K562 (cell line): ENCODE results near the gene KDM2A. TPM values are rescaled to one million over a fixed set of nuclear protein-coding genes. Genes with fewer than 3 reads are reported as not detected.
A peak's percentile ranks its signal among the peaks of the same experiment; 100 is the strongest.

Experiments used
- ATAC-seq: fragments of 200-7000 bp; cut with Tn5 transposase; 3 replicates; pipeline ENCODE4 v1.9.1; 2020; ENCODE audit warnings: moderate library complexity
- BruUV-seq: library from RNA; stranded (reverse); fragments of 400-500 nt; replicated peaks from 2 replicates; lab custom pipeline; 2021; lab: Mats Ljungman, UMichigan
- CTCF ChIA-PET: fragments of 300-600 bp; formaldehyde crosslinking; extraction: SDS; loops from one replicate; lab custom pipeline; 2021; ENCODE audit warnings: low intra/inter-chr PET ratio; lab: Yijun Ruan, JAX
- POLR2A ChIA-PET: fragments of 300-600, 350-650 bp; sonication (Branson Sonifier 250); formaldehyde crosslinking; extraction: SDS; loops from one replicate; lab custom pipeline; 2021; ENCODE audit warnings: antibody characterized with exemption, inconsistent platforms; lab: Yijun Ruan, JAX
- DNase-seq, 4 experiments: peaks; one replicate each; pipeline versions ENCODE4 v3.0.0 to v3.0.0-alpha.2; 2011 to 2018; ENCODE audit warnings: low spot score in 3 of 4, mixed read lengths in 3 of 4; ENCODE audit errors: extremely low read depth in 1 of 4
- FAIRE-seq: peaks from 2 replicates; lab custom pipeline; 2011; peaks lifted over from hg19 to GRCh38; lab: Jason Lieb, UNC
- H2AFZ ChIP-seq: 2 replicates; pipeline ENCODE4 v1.6.0; 2011; ENCODE audit warnings: low read depth, low read length, control low read depth, inconsistent platforms
- H3K27ac ChIP-seq: fragments of 200-600 bp; 3 replicates; pipeline ENCODE4 v1.8.0; 2011; ENCODE audit warnings: low read depth, mild to moderate bottlenecking, control low read depth, inconsistent platforms, low read length, moderate library complexity, mixed read lengths; ENCODE audit errors: extremely low read depth
- H3K27me3 ChIP-seq, 2 experiments: fragments of 300-600 bp in 1 of 2; 2 replicates in 1 of 2; 3 replicates in 1 of 2; pipeline versions ENCODE4 v1.6.0 to v1.8.0; 2011; ENCODE audit warnings: inconsistent platforms in 2 of 2, low read length in 2 of 2, mild to moderate bottlenecking in 1 of 2, mixed read lengths in 1 of 2, moderate library complexity in 1 of 2; ENCODE audit not compliant: control insufficient read depth in 2 of 2, insufficient read depth in 2 of 2
- H3K36me3 ChIP-seq: fragments of 300-600 bp; 3 replicates; pipeline ENCODE4 v1.8.0; 2011; ENCODE audit warnings: mild to moderate bottlenecking, low read length, inconsistent platforms; ENCODE audit not compliant: control insufficient read depth, insufficient read depth
- H3K4me1 ChIP-seq, 2 experiments: fragments of 200-600 bp in 1 of 2; replicated peaks in 1 of 2; 2 replicates in 1 of 2; 3 replicates in 1 of 2; pipeline versions ENCODE4 v1.5.1 to v1.8.0; 2011; ENCODE audit warnings: inconsistent platforms in 2 of 2, low read length in 2 of 2, mild to moderate bottlenecking in 1 of 2, mixed read lengths in 1 of 2, moderate library complexity in 1 of 2; ENCODE audit not compliant: control insufficient read depth in 2 of 2, insufficient read depth in 2 of 2
- H3K4me2 ChIP-seq: 2 replicates; pipeline ENCODE4 v1.6.1; 2011; ENCODE audit warnings: low read length, control low read depth, inconsistent platforms, mixed read lengths; ENCODE audit not compliant: insufficient read depth
- H3K4me3 ChIP-seq: fragments of 200-600 bp; sonication (generic), shearing (Covaris generic); 2 replicates; pipeline ENCODE4 v1.5.1; 2016; ENCODE audit warnings: control low read depth, inconsistent platforms
- H3K79me2 ChIP-seq: fragments of 200-600 bp; 3 replicates; pipeline ENCODE4 v1.8.0; 2011; ENCODE audit warnings: low read length, inconsistent platforms; ENCODE audit not compliant: control insufficient read depth, insufficient read depth
- H3K9ac ChIP-seq, 2 experiments: 2 replicates each; pipeline versions ENCODE4 v1.6.0 to v1.6.1; 2011; ENCODE audit warnings: low read depth in 2 of 2, low read length in 2 of 2, control low read depth in 1 of 2, inconsistent platforms in 1 of 2, mild to moderate bottlenecking in 1 of 2, mixed read lengths in 1 of 2; ENCODE audit not compliant: insufficient read depth in 1 of 2
- H3K9me1 ChIP-seq: one replicate; pipeline ENCODE4 v1.6.0; 2011; ENCODE audit warnings: inconsistent platforms, mild to moderate bottlenecking, low read length, moderate library complexity; ENCODE audit not compliant: control insufficient read depth, insufficient read depth
- H3K9me3 ChIP-seq: replicated peaks from 2 replicates; pipeline ENCODE4 v1.5.1; 2011; ENCODE audit warnings: low read depth, low read length, inconsistent platforms; ENCODE audit not compliant: control insufficient read depth, insufficient read depth
- H4K20me1 ChIP-seq: replicated peaks from 2 replicates; pipeline ENCODE4 v1.6.1; 2011; ENCODE audit warnings: low read length, inconsistent platforms, mixed read lengths; ENCODE audit not compliant: control insufficient read depth, insufficient read depth
- BHLHE40 ChIP-seq: IDR thresholded peaks from 2 replicates; pipeline ENCODE4 v1.6.1; 2011; ENCODE audit warnings: low read length, improper control_type of control experiment
- C11orf30 ChIP-seq: fragments of 450-650 bp; IDR thresholded peaks from 2 replicates; pipeline ENCODE4 v1.6.1; 2016; ENCODE audit warnings: low read depth, mild to moderate bottlenecking
- IFI16 ChIP-seq: fragments of 250-450 bp; sonication (Bioruptor Pico); IDR thresholded peaks from 2 replicates; pipeline ENCODE4 v2.1.2; 2022; ENCODE audit warnings: mild to moderate bottlenecking, inconsistent platforms
- LCOR ChIP-seq: sonication (generic); formaldehyde crosslinking; IDR thresholded peaks from 2 replicates; pipeline ENCODE4 v1.8.0; 2022; ENCODE audit warnings: mild to moderate bottlenecking, missing genetic modification reagents
- MAFF ChIP-seq: IDR thresholded peaks from 2 replicates; pipeline ENCODE4 v1.6.1; 2012; ENCODE audit warnings: low read length, improper control_type of control experiment
- MAFG ChIP-seq: fragments of 450-650 bp; conservative IDR thresholded peaks from 2 replicates; pipeline ENCODE4 v1.6.1; 2016; ENCODE audit warnings: missing genetic modification characterization, missing compliant biosample characterization
- PTBP1 ChIP-seq: fragments of 200-400 bp; formaldehyde crosslinking; IDR thresholded peaks from 2 replicates; pipeline ENCODE4 v1.6.1; 2017; ENCODE audit warnings: low read depth, low read length
- SIRT6 ChIP-seq: IDR thresholded peaks from one replicate; pipeline ENCODE4 v1.6.1; 2012; ENCODE audit warnings: low read depth, mild to moderate bottlenecking, control low read depth, inconsistent platforms, low read length, moderate library complexity
- THRAP3 ChIP-seq: fragments of 450-650 bp; IDR thresholded peaks from 2 replicates; pipeline ENCODE4 v1.6.1; 2016; ENCODE audit warnings: mild to moderate bottlenecking, inconsistent platforms, borderline replicate concordance
- ZNF316 ChIP-seq: fragments of 450-650 bp; IDR thresholded peaks from 2 replicates; pipeline ENCODE4 v1.6.1; 2016
- ZNF407 ChIP-seq: fragments of 450-650 bp; IDR thresholded peaks from 2 replicates; pipeline ENCODE4 v1.6.1; 2016; ENCODE audit warnings: low read depth
- WGBS: fragments of 100-300 bp; shearing (Covaris generic); methylation state at CpG from one replicate; pipeline ENCODE4 v1.1.6; 2016; ENCODE audit warnings: low coverage, mixed read lengths; ENCODE audit not compliant: insufficient coverage; ENCODE audit errors: missing lambda C conversion rate; 5-methylcytosine and 5-hydroxymethylcytosine counted together
- in situ Hi-C: fragments of 300-500 bp; cut with MboI; formaldehyde crosslinking; loops from 4 replicates; pipeline ENCODE4 v1.15.0; 2018; ENCODE audit warnings: inconsistent platforms, mixed read lengths
- intact Hi-C: fragments of 100-400 bp; cut with micrococcal nuclease; formaldehyde crosslinking; loops from 2 replicates; pipeline ENCODE4 v1.14.2; 2022
- polyA plus RNA-seq, 8 experiments: library from polyadenylated mRNA; depleted of rRNA in 4 of 8; stranded (reverse) in 5 of 8; unstranded in 3 of 8; fragments of >200 nt; fragmentation: Nextera tagmentation in 2 of 8; fragmentation: Illumina TruSeq in 1 of 8; extraction: Ambion mirVana in 2 of 8; extraction: Trizol in 1 of 8; gene quantifications; 2 replicates each; pipeline versions ENCODE4 v1.2.1 to v1.2.3, GENCODE V29; 2011 to 2014; ENCODE audit warnings: inconsistent platforms in 1 of 8, missing spikeins in 1 of 8
- total RNA-seq, 7 experiments: library from RNA; depleted of rRNA in 6 of 7; stranded (reverse); fragments of >200 nt in 6 of 7; fragmentation: Illumina TruSeq in 2 of 7; extraction: Trizol in 2 of 7; gene quantifications; 2 replicates each; pipeline versions ENCODE4 v1.2.1 to v1.2.3, GENCODE V29; 2011 to 2021; ENCODE audit warnings: low replicate concordance in 1 of 7
- TF ChIP-seq, protein P1 (sequence below): fragments of 250-450 bp; sonication (Bioruptor Pico); IDR thresholded peaks from 2 replicates; pipeline ENCODE4 v1.5.1; 2021; ENCODE audit warnings: mild to moderate bottlenecking

The KDM2A gene
- total and polyA plus RNA-seq, 9 of the 15 experiments (the other 6 are each of a cell fraction or from before 2014, with no cell fraction given), result 5.0 to 39.3 (median 21.3) TPM

DNA sequence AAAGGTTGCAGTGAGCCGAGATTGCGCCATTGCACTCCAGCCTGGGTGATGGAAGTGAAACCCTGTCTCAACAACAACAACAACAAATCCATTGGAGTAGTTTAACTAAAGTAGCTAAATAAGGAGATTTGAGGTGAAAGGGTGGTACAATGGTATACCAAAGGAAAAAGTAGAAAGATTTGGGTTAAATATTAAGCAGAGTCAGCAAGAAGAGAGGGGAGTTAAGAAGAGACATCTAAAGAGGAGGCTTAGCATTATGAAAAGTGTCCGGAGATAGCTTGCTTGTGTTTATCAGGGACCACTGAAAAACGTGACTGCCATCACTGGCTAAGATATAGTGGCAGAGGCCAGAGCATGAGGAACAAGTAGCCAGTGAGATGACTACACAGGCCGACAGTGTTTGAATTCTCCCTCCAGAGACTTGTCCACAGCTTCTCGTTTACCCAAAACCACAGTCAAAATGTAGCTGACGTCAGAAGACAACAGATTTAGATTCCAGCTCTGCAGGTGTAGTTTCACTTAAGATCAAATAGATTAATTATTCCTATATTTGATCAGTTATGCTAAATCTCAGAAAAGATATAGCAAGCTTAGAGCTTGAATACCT is 114.6 kb downstream of the KDM2A start:
- no peaks in the 10 kb centered on the region for H3K27me3 ChIP-seq
- H3K9ac ChIP-seq, result no peak overlapping the region
- 0 out of 3 replicates have a peak, but pooled peaks cover 3% of the 10 kb centered on the region for H3K79me2 ChIP-seq
- H3K36me3 ChIP-seq, result peaks cover 40% of the 10 kb centered on the region; the same call in 1 of the 3 replicates
- peaks cover 2% of the 10 kb centered on the region; the same call in 1 of the 2 replicates for H4K20me1 ChIP-seq
- BruUV-seq, result no TSS peak
- peaks cover 0 to 7% of the 10 kb centered on the region in 2 experiments; a peak in 3 of 5 replicates for H3K4me1 ChIP-seq
- WGBS, result 64% methylated on average over 7 of the region's 7 CpGs
- ATAC-seq (no peak), FAIRE-seq (no peak), DNase-seq (no peak)
- H3K4me3 ChIP-seq, result no peak overlapping the region
- POLR2A ChIA-PET, result interaction anchor here (0.6 to 1.0 kb wide), 2 partner anchors 34 to 140 kb away, joined by 3 read pairs; no protein-coding TSS in a partner anchor
- no peak overlapping the region for H3K4me2 ChIP-seq
- intact Hi-C loops (no loop called here), in situ Hi-C loops (no loop called here)
- no peak overlapping the region for H3K27ac ChIP-seq
- H3K9me3 ChIP-seq, result no peaks in the 10 kb centered on the region
- TF ChIP-seq MAFG (tag), result peak; percentile 62; the same call in 1 of the 2 replicates
- TF ChIP-seq, protein P1, sequence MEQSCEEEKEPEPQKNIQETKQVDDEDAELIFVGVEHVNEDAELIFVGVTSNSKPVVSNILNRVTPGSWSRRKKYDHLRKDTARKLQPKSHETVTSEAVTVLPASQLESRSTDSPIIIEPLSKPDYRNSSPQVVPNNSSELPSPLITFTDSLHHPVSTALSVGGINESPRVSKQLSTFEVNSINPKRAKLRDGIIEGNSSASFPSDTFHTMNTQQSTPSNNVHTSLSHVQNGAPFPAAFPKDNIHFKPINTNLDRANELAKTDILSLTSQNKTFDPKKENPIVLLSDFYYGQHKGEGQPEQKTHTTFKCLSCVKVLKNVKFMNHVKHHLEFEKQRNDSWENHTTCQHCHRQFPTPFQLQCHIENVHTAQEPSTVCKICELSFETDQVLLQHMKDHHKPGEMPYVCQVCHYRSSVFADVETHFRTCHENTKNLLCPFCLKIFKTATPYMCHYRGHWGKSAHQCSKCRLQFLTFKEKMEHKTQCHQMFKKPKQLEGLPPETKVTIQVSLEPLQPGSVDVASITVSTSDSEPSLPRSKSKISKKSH (CRISPR knock-in tag), result no peak
- peak; percentile 88 for TF ChIP-seq ZNF316
- no peak for TF ChIP-seq ZNF407
- TF ChIP-seq PTBP1, result no peak
- no peak for TF ChIP-seq LCOR (CRISPR knock-in tag)
- TF ChIP-seq IFI16 (CRISPR knock-in tag), result no peak
- TF ChIP-seq BHLHE40, result 0 out of 2 replicates have a peak, but pooled peaks have one; percentile 16
- peak; percentile 70 for TF ChIP-seq C11orf30
- no peak for TF ChIP-seq SIRT6
- no peak for TF ChIP-seq THRAP3
- peak; percentile 41; the same call in 1 of the 2 replicates for TF ChIP-seq MAFF
- no peaks in the 10 kb centered on the region for H3K9me1 ChIP-seq
- CTCF ChIA-PET, result no interaction called here
- H2AFZ ChIP-seq, result no peak overlapping the region
